OCI-LY7 (cell line): Measurements from ENCODE around the gene NEDD8. TPM values are rescaled to one million over a fixed set of nuclear protein-coding genes. Genes with fewer than 3 reads are reported as not detected.

Source experiments
- BruUV-seq: library from RNA; stranded (reverse); fragments of 400-500 nt; replicated peaks from 2 replicates; lab custom pipeline; 2021; lab: Mats Ljungman, UMichigan
- CTCF ChIA-PET: fragments of 300-600 bp; sonication (Branson Sonifier 250); formaldehyde crosslinking; loops from one replicate; lab custom pipeline; 2022; ENCODE audit warnings: antibody characterized with exemption; ENCODE audit not compliant: unreplicated experiment; lab: Charles Lee
- POLR2A ChIA-PET: fragments of 300-600 bp; sonication (Branson Sonifier 250); formaldehyde crosslinking; loops from one replicate; lab custom pipeline; 2022; ENCODE audit warnings: antibody characterized with exemption; lab: Charles Lee
- DNase-seq: peaks from one replicate; pipeline ENCODE4 v3.0.0-alpha.2; 2015; ENCODE audit warnings: low spot score
- H2AFZ ChIP-seq: fragments of 200-600 bp; sonication (generic), shearing (Covaris generic); 2 replicates; pipeline ENCODE4 v1.6.1; 2014; ENCODE audit warnings: mild to moderate bottlenecking, antibody characterized with exemption, low read length, moderate library complexity
- H3K27ac ChIP-seq: fragments of 200-600 bp; sonication (generic); 2 replicates; pipeline ENCODE4 v1.5.1; 2014; ENCODE audit warnings: mixed run types, low read depth, mild to moderate bottlenecking, moderate library complexity, low read length, inconsistent platforms; ENCODE audit not compliant: poor library complexity, severe bottlenecking
- H3K36me3 ChIP-seq: fragments of 200-600 bp; sonication (generic); 2 replicates; pipeline ENCODE4 v1.6.1; 2014; ENCODE audit warnings: mild to moderate bottlenecking, antibody characterized with exemption, low read length, moderate library complexity, mixed read lengths; ENCODE audit not compliant: insufficient read depth
- H3K4me1 ChIP-seq: fragments of 200-600 bp; sonication (generic); 2 replicates; pipeline ENCODE4 v1.5.1; 2014; ENCODE audit warnings: mild to moderate bottlenecking, low read length; ENCODE audit not compliant: insufficient read depth, poor library complexity, severe bottlenecking
- H3K4me2 ChIP-seq: fragments of 200-600 bp; sonication (generic); 2 replicates; pipeline ENCODE4 v1.6.1; 2014; ENCODE audit warnings: mild to moderate bottlenecking, low read length
- H3K4me3 ChIP-seq: fragments of 200-600 bp; sonication (generic); 2 replicates; pipeline ENCODE4 v1.5.1; 2014; ENCODE audit warnings: mild to moderate bottlenecking, low read depth, low read length; ENCODE audit not compliant: poor library complexity, severe bottlenecking
- H3K79me2 ChIP-seq: fragments of 200-600 bp; sonication (generic); 2 replicates; pipeline ENCODE4 v1.6.1; 2016; ENCODE audit warnings: low read depth, mild to moderate bottlenecking, low read length, moderate library complexity, mixed read lengths; ENCODE audit not compliant: insufficient read depth
- H3K9me2 ChIP-seq: fragments of 200-600 bp; sonication (generic); 2 replicates; pipeline ENCODE4 v1.6.1; 2016; ENCODE audit warnings: mild to moderate bottlenecking, low read length, mixed read lengths; ENCODE audit not compliant: insufficient read depth
- H3K9me3 ChIP-seq: fragments of 200-600 bp; sonication (generic); 2 replicates; pipeline ENCODE4 v1.6.1; 2014; ENCODE audit warnings: mild to moderate bottlenecking, mixed run types, low read length, mixed read lengths
- H4K20me1 ChIP-seq: fragments of 200-600 bp; sonication (generic); 2 replicates; pipeline ENCODE4 v1.6.1; 2014; ENCODE audit warnings: mild to moderate bottlenecking, antibody characterized with exemption, low read length, moderate library complexity, mixed read lengths; ENCODE audit not compliant: insufficient read depth
- EZH2phosphoT487 ChIP-seq: fragments of 200-600 bp; sonication (generic); IDR thresholded peaks from 2 replicates; pipeline ENCODE4 v1.6.1; 2018; ENCODE audit warnings: low read depth, borderline replicate concordance, mild to moderate bottlenecking, mixed run types, antibody characterized with exemption, low read length, moderate library complexity, mixed read lengths
- intact Hi-C: fragments of 100-400 bp; cut with micrococcal nuclease; formaldehyde crosslinking; loops from one replicate; pipeline ENCODE4 v1.10.0; 2022; ENCODE audit not compliant: unreplicated experiment
- total RNA-seq, 2 experiments: library from RNA; depleted of rRNA in 1 of 2; stranded (reverse); fragments of >200 nt in 1 of 2; shearing (Covaris generic) in 1 of 2; gene quantifications; 2 replicates each; pipeline ENCODE4 v1.2.3, GENCODE V29; 2014 to 2022
- TF ChIP-seq, protein P1 (sequence below): fragments of 200-600 bp; sonication (generic); conservative IDR thresholded peaks from 2 replicates; pipeline ENCODE4 v1.5.1; 2014; ENCODE audit warnings: mild to moderate bottlenecking, antibody characterized with exemption, low read length, moderate library complexity, mixed read lengths

The NEDD8 gene
- total RNA-seq, 2 experiments from 2014 or later = 167 to 174 TPM

GRCh38 chr14:24182110-24182882, 49.9 kb downstream of the NEDD8 start:
- Histone ChIP-seq H3K4me3 (no peak overlapping the region), H3K27ac (no peak overlapping the region), H3K9me3 (no peaks in the 10 kb centered on the region), H4K20me1 (no peaks in the 10 kb centered on the region), H3K9me2 (no peaks in the 10 kb centered on the region), H3K79me2 (0 out of 2 replicates have a peak, but pooled peaks cover 3% of the 10 kb centered on the region), H3K4me2 (no peak overlapping the region), H2AFZ (no peak overlapping the region), H3K4me1 (peaks cover 1% of the 10 kb centered on the region), H3K36me3 (peaks cover 86% of the 10 kb centered on the region)
- intact Hi-C loops = no loop called here
- ChIA-PET CTCF (no interaction called here), POLR2A (interaction anchor here (0.6 kb wide), 1 partner anchor 26 kb away, joined by 3 read pairs; no protein-coding TSS in a partner anchor)
- DNase-seq = no peak
- no TSS peak for BruUV-seq
- TF ChIP-seq EZH2phosphoT487 = no peak
- TF ChIP-seq, protein P1, sequence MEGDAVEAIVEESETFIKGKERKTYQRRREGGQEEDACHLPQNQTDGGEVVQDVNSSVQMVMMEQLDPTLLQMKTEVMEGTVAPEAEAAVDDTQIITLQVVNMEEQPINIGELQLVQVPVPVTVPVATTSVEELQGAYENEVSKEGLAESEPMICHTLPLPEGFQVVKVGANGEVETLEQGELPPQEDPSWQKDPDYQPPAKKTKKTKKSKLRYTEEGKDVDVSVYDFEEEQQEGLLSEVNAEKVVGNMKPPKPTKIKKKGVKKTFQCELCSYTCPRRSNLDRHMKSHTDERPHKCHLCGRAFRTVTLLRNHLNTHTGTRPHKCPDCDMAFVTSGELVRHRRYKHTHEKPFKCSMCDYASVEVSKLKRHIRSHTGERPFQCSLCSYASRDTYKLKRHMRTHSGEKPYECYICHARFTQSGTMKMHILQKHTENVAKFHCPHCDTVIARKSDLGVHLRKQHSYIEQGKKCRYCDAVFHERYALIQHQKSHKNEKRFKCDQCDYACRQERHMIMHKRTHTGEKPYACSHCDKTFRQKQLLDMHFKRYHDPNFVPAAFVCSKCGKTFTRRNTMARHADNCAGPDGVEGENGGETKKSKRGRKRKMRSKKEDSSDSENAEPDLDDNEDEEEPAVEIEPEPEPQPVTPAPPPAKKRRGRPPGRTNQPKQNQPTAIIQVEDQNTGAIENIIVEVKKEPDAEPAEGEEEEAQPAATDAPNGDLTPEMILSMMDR = no peak

DNA sequence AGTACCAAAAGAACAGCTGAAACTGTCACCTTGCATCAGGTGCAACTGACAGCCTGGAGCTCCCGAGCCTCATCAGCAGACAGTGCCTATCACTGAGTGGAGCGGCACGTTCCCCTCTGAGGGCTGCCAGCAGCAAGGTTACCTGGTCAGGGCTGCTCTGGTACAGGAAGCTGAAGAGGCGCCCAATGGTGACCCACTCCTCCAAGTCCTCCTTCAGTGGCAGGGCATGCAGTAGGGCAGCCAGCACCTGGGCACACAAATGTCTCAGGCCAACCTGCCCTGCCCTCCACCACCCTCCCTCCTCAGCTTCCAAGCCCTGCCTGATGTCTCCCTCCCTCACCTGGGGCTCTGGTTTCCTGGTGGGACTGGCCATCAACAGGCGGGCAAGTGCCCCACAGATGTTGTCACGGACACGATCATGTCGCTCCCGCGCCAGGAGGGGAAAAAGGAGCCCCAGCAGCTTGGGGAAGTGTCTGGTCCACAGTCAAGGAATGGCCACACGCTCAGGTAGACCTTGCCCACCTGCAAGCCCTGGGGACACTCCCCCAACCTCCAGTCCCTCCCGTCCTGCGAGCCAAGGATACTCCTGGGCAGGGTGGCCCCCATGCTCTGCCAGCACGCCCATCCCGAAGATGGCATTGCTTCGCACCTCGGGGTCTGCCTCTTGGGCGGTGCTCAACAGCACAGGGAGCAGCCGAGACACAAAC, 50.6 kb downstream of the NEDD8 start:
- TF ChIP-seq, protein P1 = no peak
- no peak for TF ChIP-seq EZH2phosphoT487
- ChIA-PET POLR2A (interaction anchor here (0.6 kb wide), 2 partner anchors 25 to 61 kb away, joined by 3 to 4 read pairs; no protein-coding TSS in a partner anchor), CTCF (no interaction called here)
- Histone ChIP-seq H3K27ac (no peak overlapping the region), H3K36me3 (peaks cover 78% of the 10 kb centered on the region), H3K9me2 (no peaks in the 10 kb centered on the region), H3K4me2 (no peak overlapping the region), H3K79me2 (no peaks in the 10 kb centered on the region), H3K4me1 (no peaks in the 10 kb centered on the region), H4K20me1 (no peaks in the 10 kb centered on the region), H2AFZ (no peak overlapping the region), H3K9me3 (no peaks in the 10 kb centered on the region), H3K4me3 (no peak overlapping the region)
- intact Hi-C loops = no loop called here
- BruUV-seq = no TSS peak
- no peak for DNase-seq
